Hematopoietic multipotent progenitor cell treated with erythropoietin and hydrocortisone succinate and interleukin-3 and kit ligand, for 6 days (in vitro differentiated cells): Measurements from ENCODE around the gene DNAH17.
A peak's percentile ranks its signal among the peaks of the same experiment; 100 is the strongest.

Experiments used
- DNase-seq: peaks from one replicate; pipeline ENCODE4 v3.0.0-alpha.2; 2015

DNAH17 gene

GRCh38 chr17:78428025-78428575, 149.1 kb downstream of the DNAH17 start:
- DNase-seq, result no peak

- DNase-seq, result no peak
Measured at GRCh38 chr17:78427140-78427539, 150.1 kb downstream of the DNAH17 start.

DNA sequence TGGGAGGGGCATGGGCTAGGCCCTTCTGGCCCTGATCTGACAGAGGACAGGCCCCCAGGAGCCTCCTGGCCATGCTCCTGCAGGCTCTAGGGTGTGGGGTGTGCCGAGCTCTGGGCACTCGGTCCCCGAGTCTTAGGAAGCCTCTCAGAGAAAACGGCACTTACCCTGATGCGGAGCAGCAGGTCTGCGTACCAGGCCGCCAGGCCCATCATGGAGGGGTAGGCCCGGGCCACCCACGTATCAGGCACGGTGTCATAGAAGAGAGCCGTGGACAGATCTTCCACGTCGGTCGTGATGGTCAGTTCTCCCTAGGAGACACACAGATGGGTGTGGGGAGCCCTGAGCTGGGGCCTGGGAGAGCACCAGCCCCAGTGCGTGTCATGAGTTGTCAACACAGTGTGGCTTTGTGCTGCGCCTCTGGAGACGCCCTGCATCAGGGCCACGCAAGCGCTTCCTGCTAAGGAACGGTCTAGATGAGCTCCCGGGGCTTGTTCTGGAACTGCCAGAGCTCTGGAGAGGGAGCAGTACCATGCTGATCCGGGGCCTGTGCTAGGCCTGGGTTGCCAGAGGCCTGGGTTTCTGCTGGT, 150.8 kb downstream of the DNAH17 start:
- no peak for DNase-seq

- no peak for DNase-seq
Measured at GRCh38 chr17:78425429-78425828, 151.8 kb downstream of the DNAH17 start.

GRCh38 chr17:78423961-78424675, 153.1 kb downstream of the DNAH17 start:
- DNase-seq, result no peak

GRCh38 chr17:78422872-78423588, 154.2 kb downstream of the DNAH17 start:
- DNase-seq, result no peak

DNA sequence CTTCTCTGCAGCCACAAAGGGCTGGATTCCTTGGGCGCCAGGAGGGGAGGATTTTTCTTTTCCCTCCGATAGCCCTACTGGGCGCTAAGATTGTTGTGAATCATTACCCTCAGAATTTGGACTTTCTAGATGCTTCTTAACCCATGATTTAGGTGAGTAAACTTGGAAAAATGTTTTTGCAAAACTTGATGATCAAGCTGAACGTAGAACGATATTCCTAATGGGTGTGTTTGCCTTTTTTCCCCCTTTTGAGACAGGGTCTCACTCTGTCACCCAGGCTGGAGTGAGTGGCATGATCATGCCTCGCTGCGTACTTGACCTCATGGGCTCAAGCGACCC, 155.0 kb downstream of the DNAH17 start:
- DNase-seq, result no peak

DNA sequence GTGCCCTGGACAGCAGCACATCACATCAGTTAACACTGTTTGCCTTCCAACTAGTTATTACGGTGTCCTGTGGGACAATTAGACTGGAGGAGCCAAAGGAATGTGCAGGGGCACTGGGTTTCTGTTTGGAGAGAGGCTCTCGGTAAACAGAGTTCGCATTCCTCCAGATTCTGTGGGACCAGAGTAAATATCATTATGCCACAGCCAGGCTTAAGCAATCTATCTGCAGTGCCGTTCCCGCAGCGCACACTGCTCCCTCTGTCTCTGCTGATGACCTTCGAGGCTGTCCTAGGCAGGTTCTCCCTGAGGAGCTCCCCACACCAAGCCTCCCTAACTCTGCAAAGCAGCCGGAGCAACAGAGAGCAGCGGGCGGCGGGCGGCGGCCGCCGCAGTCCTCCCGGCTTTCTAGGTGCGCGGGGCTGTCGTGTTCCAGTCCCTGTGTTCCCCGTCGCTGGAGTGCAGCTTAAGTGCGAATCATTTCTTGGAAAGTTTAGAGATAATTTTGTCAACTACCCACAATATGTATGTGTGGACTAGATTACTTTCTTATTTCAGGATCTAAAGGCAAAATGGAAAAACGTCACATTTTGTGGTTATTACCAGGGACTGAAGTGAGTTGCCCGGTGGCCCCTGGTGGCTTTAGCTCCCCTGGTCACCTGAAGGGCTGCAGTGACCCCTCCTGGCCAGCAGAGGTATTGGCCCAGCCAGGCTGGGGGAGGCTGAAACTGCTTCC, 155.5 kb downstream of the DNAH17 start:
- DNase-seq, result peak; percentile 87

DNA sequence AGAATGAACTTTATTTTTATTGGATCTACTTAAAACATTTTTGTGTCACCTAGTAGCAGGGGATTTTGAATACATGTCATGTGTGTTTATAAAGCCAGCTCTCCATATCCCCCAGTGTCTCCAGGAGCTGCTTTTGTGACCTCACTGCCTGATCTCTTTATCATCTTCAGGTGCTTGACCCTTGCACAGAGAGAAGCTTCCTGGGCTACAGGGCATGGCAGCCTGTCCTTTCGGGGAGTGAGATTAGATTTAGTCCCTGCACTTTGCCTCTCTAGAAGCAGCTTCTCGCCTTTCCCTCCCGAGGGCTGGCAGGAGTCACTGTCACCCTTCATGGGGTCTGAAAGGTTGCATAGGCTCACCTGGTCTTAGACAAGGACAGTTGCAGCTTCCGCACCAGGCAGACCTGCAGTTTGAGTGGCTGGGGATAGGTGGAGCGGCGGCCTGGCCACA, 156.1 kb downstream of the DNAH17 start:
- DNase-seq, result no peak

DNA sequence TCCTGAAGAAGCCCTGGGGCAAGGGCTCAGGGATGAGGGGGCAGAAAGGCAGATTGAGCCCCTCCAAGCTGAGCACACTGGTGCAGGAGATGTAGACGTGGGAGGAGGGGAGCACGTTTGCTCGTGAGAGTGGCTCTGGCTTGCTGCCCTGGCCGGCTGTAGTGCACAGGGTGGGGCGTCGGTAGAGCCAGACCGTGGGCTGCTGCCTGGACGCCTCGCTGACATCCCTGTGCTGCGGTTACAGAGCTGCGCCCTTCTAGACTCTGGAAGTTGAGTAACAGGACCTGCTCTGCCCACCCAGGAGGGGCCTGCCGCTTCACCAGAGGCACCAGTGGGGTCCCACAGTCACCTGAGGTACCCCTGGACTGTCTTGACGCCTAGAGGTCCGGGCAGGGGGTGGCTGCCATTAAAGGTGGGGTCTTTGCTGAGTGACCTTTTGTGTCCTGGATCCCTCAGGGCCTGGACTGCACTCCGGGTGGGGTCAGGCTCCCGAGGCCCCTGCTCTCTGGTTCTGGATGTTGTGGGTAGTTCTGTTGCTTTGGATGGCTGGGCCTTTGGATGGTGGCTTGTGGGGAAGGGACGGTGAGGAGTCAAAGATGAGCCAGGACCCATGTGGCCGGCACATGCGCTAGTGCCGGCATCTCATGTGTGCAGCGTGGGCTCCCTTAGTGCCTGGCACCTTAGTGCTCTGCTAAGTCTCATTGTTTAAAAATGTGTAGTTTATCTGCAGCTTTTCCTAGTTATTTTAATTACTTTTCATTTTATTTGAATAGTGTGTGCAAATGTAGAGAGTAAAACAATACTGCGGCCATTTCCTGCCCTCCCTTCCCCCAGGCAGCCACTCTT, 157.0 kb downstream of the DNAH17 start:
- no peak for DNase-seq

DNA sequence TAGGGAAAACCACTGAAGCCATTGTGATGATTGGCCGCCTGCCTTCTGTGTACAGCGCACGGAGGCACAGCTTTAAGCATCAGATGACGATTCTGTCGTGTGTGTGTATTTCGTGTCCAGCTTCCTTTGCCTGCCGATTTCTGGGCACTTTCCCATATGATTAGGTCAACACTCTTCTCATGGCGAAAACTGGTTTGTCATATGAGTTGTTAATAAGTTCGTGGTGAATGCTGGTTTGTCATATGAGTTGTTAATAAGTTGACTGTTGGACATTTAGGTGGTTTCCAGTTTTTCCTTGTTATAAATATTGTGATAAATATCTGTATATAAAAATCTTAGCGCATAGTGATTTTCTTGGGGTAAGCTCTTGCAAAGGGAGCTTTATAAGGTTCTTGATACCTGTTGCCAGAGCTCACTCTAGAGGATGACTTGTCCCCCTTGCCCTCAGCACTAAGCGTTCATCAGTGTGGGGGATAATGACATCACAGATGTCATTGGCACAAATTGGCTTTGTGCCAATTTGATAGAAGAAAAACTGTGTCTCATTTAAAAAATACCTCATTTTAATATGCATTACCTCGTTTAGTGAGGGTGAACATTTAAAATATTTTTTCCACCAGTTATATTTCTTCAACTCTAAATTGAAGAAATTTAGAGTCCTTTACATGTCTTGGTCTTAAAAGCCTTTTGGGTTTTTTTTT, 158.7 kb downstream of the DNAH17 start:
- DNase-seq, result no peak

DNA sequence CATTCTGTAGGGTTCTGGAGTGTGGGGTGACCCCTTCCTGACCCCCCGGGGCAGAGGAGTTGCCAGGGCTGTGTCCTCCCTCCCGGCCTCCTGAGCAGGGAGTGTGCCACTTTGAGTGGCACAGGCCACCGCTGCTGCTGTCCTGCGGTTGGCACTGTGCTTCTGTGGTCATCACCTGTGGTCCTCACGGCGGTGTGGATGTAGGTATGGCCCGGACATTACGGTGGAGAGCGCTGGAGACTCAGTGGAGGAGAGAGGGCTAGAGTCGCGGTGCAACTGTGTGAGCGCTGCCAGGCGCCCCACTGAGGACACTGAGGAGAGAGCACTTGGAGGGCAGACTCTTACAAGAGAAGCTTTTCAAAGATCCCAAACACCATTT, 159.7 kb downstream of the DNAH17 start:
- DNase-seq, result no peak

DNA sequence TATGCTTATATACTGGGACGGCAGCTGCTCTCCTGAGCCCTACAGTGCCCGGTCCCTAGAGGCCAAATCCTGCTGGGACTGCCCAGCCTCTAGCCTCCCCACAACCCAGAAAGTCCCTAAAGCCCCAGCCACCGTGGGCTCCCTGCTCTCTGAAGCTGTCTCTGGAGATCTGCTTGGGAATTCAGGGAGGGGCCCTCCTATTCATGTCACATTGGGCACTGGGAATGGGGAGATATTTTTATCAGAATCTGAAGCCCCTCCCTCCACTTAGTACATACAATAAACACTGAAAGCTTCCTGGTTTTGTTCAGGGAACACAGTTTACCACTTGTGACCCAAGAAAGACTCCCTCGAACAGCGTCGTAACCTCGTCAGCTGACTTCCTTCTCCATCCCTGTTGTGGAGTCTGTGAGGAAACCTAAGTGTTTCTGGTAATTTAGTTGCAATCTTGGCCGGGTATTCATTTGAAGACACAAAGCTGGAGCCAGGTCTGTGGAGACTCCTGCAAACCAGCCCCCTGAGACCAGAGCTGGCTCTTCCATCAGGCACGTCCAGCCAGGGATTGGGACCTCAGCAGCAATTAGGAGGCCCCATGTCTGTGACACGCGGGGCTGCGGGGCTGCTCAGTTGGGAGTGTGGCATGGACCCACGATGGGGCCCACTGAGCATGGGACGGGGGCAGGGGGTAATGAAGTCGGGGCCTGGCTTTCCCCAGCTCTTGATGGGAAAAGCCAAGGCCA, 160.2 kb downstream of the DNAH17 start:
- DNase-seq, result peak; percentile 44

DNA sequence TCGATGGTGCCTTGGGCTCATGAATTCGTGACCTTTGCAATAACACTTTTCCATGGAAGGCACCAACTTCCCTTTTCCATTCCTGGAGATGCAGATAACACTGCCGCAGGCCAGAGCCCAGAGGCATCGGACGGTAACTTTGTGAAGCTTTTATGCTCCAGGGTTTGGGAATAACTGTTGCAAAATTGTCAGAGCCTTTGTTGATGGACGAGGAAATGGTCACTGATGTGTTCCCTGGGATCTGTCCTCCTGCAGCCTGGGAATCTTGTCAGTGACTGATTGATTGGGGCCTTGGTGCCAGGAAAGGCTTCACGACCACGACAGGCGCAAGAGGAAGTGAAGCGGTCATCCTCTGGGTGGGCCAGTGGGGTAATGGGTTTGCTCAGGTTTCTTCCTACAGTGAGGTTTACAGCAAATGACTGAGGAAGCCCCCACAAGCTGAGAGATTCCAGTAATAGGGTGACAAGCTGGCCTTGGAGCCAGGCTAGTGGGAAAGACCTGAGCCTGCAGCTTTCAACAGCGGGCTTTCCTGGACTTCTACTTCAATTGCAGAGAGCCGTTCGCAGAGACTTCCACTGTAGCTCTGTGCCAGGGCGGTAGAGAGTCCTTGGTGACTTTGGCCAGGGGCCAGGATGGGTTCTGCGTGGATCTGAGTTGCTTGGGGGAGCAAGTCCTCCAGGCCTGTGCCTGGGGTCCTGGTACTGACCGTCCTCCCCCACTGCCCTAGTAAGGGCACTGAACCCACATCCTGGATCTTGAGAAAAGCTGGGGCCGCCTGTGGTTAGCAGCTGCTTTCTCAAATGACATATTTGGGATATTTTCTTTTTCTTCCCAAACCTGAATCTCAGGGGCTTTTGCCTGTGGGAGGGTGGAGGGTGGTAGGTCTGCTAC, 161.1 kb downstream of the DNAH17 start:
- DNase-seq, result no peak

DNA sequence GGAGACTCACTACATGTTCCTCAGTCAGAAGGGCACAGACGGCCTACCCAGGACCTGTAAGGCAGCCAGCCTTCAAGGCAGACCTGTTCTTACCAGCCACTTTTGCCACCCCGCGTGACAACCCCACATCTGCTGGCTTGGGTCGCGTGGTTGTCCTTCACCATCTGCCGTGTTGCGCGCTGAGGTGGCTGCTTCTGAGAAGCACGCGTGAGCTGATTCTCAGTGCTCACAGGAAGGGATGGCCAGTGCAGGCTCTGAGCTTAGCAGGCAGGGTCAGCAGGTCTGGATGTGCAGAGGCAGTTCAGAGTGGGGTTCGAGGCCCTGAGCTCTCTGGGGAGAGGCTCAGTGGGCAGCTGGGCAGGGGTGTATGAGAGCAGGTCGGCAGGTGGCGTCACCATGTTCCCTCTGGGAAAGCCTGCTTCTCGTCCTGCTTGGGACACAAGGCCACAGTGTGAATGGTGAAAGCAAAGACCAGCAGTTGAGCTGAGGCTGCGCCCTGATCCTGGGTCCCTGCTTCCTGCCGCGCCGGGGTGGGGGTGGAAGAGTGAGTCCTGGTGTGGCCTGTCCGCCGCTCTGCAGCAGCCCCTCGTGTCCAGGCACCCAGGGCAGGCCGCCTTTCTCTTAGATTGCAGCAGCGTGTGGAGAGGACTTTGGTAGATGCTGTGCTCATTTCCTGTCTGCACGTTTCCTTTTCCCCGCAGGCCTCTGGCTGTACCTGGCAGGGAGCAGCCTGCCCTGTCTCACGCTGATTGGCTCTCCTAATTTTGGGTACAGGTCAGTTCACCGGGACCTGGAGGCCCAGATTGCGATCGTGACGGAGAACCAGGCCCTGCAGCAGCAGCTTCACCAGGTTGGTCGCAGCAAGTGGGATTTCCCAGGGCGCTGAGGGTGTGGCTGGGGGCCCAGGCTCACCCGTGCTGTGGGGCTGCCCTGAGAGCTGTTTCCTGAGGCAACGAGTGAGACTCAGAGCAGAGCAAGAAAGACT, 162.7 kb downstream of the DNAH17 start:
- no peak for DNase-seq

- DNase-seq, result peak; percentile 65
Measured at GRCh38 chr17:78412403-78412802, 164.8 kb downstream of the DNAH17 start.

- DNase-seq, result no peak
Measured at GRCh38 chr17:78411241-78411857, 165.8 kb downstream of the DNAH17 start.
